Right lobe of liver (tissue), 6 donors: Measurements from ENCODE around the gene LRRC38. TPM values are rescaled to one million over a fixed set of nuclear protein-coding genes. Genes with fewer than 3 reads are reported as not detected.

ENCODE experiments used
- ATAC-seq, 4 donors: fragments of 200-7000 bp; cut with Tn5 transposase; one replicate each; pipeline ENCODE4 v1.9.1; 2020; ENCODE audit warnings: mild to moderate bottlenecking in 4 of 4, moderate library complexity in 4 of 4
- DNase-seq, 3 donors: peaks; one replicate each; pipeline ENCODE4 v3.0.0-alpha.2; 2020
- H3K27ac ChIP-seq, 3 donors: fragments of 200-600 bp; one replicate each; pipeline ENCODE4 v1.8.0; 2022
- H3K27me3 ChIP-seq, 2 donors: fragments of 200-600 bp; one replicate each; pipeline ENCODE4 v1.8.0; 2022
- H3K36me3 ChIP-seq, 4 donors: fragments of 200-600 bp; sonication (generic) in 1 of 4; one replicate each; pipeline versions ENCODE4 v1.5.1 to v1.8.0; 2017 to 2022; ENCODE audit warnings: control low read depth in 1 of 4
- H3K4me1 ChIP-seq, 4 donors: fragments of 200-600 bp; sonication (generic) in 1 of 4; one replicate each; pipeline versions ENCODE4 v1.5.1 to v1.8.0; 2017 to 2022; ENCODE audit warnings: control low read depth in 1 of 4
- H3K4me3 ChIP-seq, 3 donors: fragments of 200-600 bp; one replicate each; pipeline ENCODE4 v1.8.0; 2022
- H3K9me3 ChIP-seq, 4 donors: fragments of 200-600 bp; sonication (generic) in 1 of 4; one replicate each; pipeline versions ENCODE4 v1.5.1 to v1.8.0; 2017 to 2022; ENCODE audit warnings: control low read depth in 1 of 4
- CTCF ChIP-seq, 4 donors: fragments of 200-600 bp in 3 of 4; fragments of 450-650 bp in 1 of 4; IDR thresholded peaks; one replicate each; pipeline versions ENCODE4 v1.5.1 to v1.8.0; 2016 to 2022; ENCODE audit warnings: antibody characterized with exemption in 4 of 4, mild to moderate bottlenecking in 2 of 4
- POLR2A ChIP-seq: fragments of 450-650 bp; IDR thresholded peaks from one replicate; pipeline ENCODE4 v1.6.1; 2017; ENCODE audit warnings: antibody characterized with exemption, mild to moderate bottlenecking
- WGBS: methylation state at CpG from one replicate; pipeline ENCODE4 v1.1.6; 2018; ENCODE audit warnings: low coverage, low lambda C conversion rate; ENCODE audit not compliant: insufficient coverage; ENCODE audit errors: missing lambda C conversion rate; 5-methylcytosine and 5-hydroxymethylcytosine counted together
- intact Hi-C, 2 donors: fragments of 100-400 bp; cut with DNase I; formaldehyde crosslinking; loops; one replicate each; pipeline versions ENCODE4 v1.11.2 to v1.14.1; 2022
- total RNA-seq, 6 experiments: library from RNA; depleted of rRNA in 2 of 6; stranded (reverse); fragments of >200 nt in 2 of 6; fragmentation: NEBNext Ultra II Directional in 3 of 6; extraction: Animal tissue kit (Norgen Biotek cat#: 25700) in 3 of 6; gene quantifications; one replicate each; pipeline versions ENCODE4 v1.1.0 to v1.2.4, GENCODE V29; 2016 to 2023
- donor health status: DM: no; HTN: yes; CAD: no.
- donor health status: DM: no; HTN: no; CAD: no.
- donor health status: DM: no; HTN: no; CAD: no.
- donor health status: DM: no; HTN: yes; CAD: no.
- donor health status: DM: no; HTN: yes; CAD: no.

The LRRC38 gene
- total RNA-seq, 6 experiments from 2014 or later, result not detected

GRCh38 chr1:13539683-13540082, 25.9 kb upstream of the LRRC38 start:
- Histone ChIP-seq H3K4me1 (no peaks in the 10 kb centered on the region), H3K36me3 (no peaks in the 10 kb centered on the region), H3K27ac (no peak overlapping the region), H3K4me3 (no peak overlapping the region), H3K27me3 (no peaks in the 10 kb centered on the region), H3K9me3 (no peaks in the 10 kb centered on the region)
- 90% methylated on average over 2 of the region's 2 CpGs for WGBS
- no peak for ATAC-seq
- no peak for DNase-seq
- intact Hi-C loops, result no loop called here
- TF ChIP-seq POLR2A, result no peak
- no peak for TF ChIP-seq CTCF (IDR thresholded peaks at IDR 0.05)

DNA sequence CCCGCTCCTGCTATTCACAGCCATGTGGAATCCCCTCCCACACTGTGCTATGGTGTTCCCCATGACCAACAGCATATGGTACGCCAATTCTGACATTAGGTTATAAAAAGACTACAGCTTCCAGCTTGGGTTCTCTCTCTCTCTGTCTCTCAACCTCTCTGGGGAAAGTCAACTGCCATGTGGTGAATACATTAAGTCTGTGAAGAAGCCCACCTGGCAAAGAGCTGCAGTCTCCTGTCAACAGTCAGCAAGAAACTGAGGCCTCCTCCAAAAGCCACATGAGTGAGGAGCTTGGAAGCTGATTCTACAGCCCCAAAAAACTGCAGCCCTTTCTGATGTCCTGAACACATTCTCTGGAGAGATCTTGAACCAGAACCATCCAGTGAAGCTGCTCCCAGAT, 25.0 kb upstream of the LRRC38 start:
- Histone ChIP-seq H3K9me3 (no peaks in the 10 kb centered on the region), H3K36me3 (no peaks in the 10 kb centered on the region), H3K4me1 (no peaks in the 10 kb centered on the region), H3K4me3 (no peak overlapping the region), H3K27ac (no peak overlapping the region), H3K27me3 (no peaks in the 10 kb centered on the region)
- ATAC-seq (no peak), DNase-seq (no peak)
- TF ChIP-seq POLR2A (no peak), CTCF (IDR thresholded peaks at IDR 0.05) (no peak)
- 92% methylated on average over 2 of the region's 2 CpGs for WGBS
- intact Hi-C loops, result no loop called here

DNA sequence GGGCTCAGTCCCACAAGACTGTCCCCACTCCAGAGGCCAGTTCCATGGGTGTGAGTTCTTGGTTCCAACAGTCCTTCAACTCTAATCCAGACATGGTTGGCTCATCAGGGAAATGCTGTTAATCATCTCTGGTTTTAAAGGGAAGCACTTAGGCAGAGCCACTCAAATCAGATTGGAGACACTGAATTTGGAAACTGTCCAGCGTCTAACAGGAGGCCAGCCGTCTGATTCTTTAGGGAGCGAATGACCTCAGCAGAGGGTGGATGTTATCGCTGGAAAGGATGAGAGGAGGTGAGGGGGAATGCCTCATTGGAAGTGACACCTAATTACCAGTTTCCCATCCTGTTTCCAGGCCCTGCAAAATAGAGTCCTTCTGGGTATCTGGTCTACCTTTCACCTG, 22.8 kb upstream of the LRRC38 start:
- Histone ChIP-seq H3K9me3 (no peaks in the 10 kb centered on the region), H3K4me1 (no peaks in the 10 kb centered on the region), H3K4me3 (no peak overlapping the region), H3K36me3 (no peaks in the 10 kb centered on the region), H3K27me3 (no peaks in the 10 kb centered on the region), H3K27ac (no peak overlapping the region)
- WGBS, result 67% methylated on average over 3 of the region's 4 CpGs
- no peak for ATAC-seq
- intact Hi-C loops, result no loop called here
- TF ChIP-seq CTCF (IDR thresholded peaks at IDR 0.05) (no peak), POLR2A (no peak)
- DNase-seq, result no peak

DNA sequence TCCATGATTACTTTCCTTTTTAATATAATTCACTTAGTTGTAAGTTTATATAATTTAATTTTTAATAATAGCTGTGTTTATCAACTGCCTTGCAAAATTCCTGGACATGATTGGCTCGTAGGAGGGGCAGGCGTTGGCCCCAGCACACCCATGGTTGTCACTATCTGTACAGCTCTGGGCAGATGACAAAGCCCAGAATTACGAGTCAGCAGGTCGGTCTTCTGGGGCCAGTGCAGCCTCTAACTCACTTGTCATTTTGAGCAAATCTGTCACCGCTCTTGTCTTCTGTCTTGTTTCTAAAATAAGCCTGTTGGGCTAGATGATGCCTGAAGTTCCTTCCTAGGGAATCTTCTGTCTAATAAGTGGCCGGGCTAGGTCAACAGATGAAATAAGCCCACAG, 21.4 kb upstream of the LRRC38 start:
- ATAC-seq (no peak), DNase-seq (no peak)
- intact Hi-C loops, result no loop called here
- no peaks in the 10 kb centered on the region for H3K36me3 ChIP-seq
- TF ChIP-seq CTCF (IDR thresholded peaks at IDR 0.05), result no peak
- no peak for TF ChIP-seq POLR2A
- H3K27me3 ChIP-seq, result no peaks in the 10 kb centered on the region
- WGBS, result 60% methylated on average over 6 of the region's 6 CpGs
- no peak overlapping the region for H3K4me3 ChIP-seq
- no peaks in the 10 kb centered on the region for H3K9me3 ChIP-seq
- no peaks in the 10 kb centered on the region for H3K4me1 ChIP-seq
- no peak overlapping the region for H3K27ac ChIP-seq

DNA sequence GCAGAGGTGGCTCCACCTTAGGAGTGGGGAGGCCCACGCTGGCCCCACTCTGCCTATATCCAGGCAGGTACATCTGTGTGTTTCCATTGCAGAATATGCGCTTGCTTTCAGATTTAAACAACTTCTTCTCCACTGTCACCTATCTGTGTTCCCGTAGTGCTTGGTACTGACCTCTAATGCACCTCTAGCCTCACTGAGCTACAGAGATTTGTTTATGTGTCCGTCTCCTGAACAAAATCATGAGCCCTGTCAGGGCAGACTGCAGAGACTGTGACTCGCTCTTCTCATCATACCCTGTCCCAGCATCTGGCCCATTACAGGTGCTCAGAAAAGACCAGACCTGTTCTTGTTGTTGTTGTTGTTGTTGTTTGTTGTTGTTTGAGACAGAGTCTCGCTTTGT, 14.5 kb upstream of the LRRC38 start:
- no peak for ATAC-seq
- 52% methylated on average over 4 of the region's 6 CpGs for WGBS
- intact Hi-C loops, result no loop called here

More for the DNA sequence above, 14.5 kb upstream of the LRRC38 start:
- H3K36me3 ChIP-seq, result no peaks in the 10 kb centered on the region
- DNase-seq, result no peak
- no peak overlapping the region for H3K27ac ChIP-seq
- no peak for TF ChIP-seq POLR2A
- no peak for TF ChIP-seq CTCF (IDR thresholded peaks at IDR 0.05)
- H3K9me3 ChIP-seq, result no peaks in the 10 kb centered on the region
- H3K4me1 ChIP-seq, result no peaks in the 10 kb centered on the region
- H3K4me3 ChIP-seq, result no peak overlapping the region
- H3K27me3 ChIP-seq, result no peaks in the 10 kb centered on the region
